ENCODE measurements around the gene ROPN1.
"Not testable (repeated sequence)": the region's sequence is repeated elsewhere in the genome, so short reads cannot be mapped to it uniquely, and the experiment has no call there.

The ROPN1 gene

DNA sequence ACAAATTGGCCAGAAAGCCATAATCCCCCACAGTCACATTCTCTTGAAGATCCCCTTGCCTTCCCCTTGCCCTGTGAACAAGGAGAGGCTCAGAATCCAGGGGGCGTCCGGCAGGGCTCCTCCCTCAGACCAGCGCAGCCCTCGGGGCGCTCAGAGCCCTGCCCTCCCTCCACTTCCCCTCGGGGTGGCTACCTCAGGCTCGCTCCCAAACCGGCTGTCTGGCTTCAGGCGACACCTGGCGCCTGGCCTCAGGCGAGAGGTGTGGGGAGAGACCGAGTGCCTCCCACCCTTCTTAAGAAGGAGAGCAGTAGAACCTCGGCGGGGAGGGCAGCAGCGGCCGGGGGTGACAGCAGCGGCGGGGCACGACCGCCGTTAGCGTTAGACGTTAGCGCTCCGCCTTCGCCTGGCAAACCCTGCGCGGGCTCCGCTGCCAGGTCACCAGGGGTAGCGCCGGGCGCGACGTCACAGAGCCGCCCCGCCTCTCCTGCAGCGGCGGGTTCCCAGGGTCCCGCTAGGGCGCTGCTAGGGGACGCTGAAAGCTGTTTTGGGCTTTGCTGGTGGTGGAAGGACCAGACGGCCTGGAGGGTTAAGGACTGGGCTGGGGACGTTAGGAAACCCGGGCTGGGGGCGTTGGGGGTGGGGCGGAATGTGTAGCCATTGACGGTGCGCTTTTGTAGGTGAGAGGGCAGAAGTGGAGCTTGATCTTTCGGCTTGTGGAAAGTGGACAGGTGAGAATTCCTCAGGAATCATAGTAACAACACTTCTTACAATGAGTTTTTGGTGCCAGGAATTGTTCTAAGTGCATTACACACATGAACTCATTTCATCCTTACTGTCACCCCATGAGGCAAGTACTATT, at the start of gene ROPN1:
TSS of gene ROPN1 (minus strand) at position 395 of the 859 bp plus-strand sequence. CDS start 11,643 bp downstream, outside the sequence.
- POLR2A ChIA-PET = interaction anchor here (0.6 kb wide), 1 partner anchor 595 kb away, joined by 3 read pairs; no protein-coding TSS in a partner anchor
- H3K4me3 ChIP-seq (ENCODE audit: low read depth, low read length); H3K27ac ChIP-seq (ENCODE audit: extremely low read depth, low read depth, low read length); H3K4me1 ChIP-seq (ENCODE audit: control insufficient read depth, insufficient read depth, low read length); H3K36me3 ChIP-seq (ENCODE audit: control insufficient read depth in 2 of 2, insufficient read depth in 1 of 2, low read length in 2 of 2); H3K9me3 ChIP-seq (ENCODE audit: control insufficient read depth, insufficient read depth, low read depth, low read length); CTCF ChIA-PET: not testable (repeated sequence)

DNA sequence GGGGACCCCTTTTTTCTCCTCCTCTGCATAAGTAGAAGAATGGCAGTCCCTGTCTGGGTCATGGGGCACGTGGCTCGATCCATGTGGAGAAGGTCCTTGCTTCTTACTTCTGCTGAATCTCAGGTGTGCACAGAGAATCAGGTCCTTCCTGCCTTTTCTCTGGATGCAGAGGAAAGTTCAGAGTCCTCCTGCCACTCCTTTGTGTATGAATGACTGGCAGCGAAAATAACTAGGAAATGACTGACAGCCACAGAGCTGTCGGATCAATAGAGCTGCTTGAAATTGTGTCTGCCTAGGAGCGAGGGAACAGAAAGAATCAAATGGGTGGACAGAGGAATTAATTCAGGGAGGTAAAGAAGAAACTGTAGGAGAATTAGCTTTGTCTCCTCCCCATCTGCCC, 49.6 kb upstream of the ROPN1 start:
- POLR2A ChIA-PET = no interaction called here
- no peaks in the 10 kb centered on the region for H3K36me3 ChIP-seq (ENCODE audit: control insufficient read depth in 2 of 2, insufficient read depth in 1 of 2, low read length in 2 of 2)
- no peak overlapping the region for H3K4me3 ChIP-seq (ENCODE audit: low read depth, low read length)
- CTCF ChIA-PET = no interaction called here
- no peaks in the 10 kb centered on the region for H3K4me1 ChIP-seq (ENCODE audit: control insufficient read depth, insufficient read depth, low read length)
- H3K9me3 ChIP-seq (ENCODE audit: control insufficient read depth, insufficient read depth, low read depth, low read length) = no peaks in the 10 kb centered on the region
- TF ChIP-seq, protein P1, sequence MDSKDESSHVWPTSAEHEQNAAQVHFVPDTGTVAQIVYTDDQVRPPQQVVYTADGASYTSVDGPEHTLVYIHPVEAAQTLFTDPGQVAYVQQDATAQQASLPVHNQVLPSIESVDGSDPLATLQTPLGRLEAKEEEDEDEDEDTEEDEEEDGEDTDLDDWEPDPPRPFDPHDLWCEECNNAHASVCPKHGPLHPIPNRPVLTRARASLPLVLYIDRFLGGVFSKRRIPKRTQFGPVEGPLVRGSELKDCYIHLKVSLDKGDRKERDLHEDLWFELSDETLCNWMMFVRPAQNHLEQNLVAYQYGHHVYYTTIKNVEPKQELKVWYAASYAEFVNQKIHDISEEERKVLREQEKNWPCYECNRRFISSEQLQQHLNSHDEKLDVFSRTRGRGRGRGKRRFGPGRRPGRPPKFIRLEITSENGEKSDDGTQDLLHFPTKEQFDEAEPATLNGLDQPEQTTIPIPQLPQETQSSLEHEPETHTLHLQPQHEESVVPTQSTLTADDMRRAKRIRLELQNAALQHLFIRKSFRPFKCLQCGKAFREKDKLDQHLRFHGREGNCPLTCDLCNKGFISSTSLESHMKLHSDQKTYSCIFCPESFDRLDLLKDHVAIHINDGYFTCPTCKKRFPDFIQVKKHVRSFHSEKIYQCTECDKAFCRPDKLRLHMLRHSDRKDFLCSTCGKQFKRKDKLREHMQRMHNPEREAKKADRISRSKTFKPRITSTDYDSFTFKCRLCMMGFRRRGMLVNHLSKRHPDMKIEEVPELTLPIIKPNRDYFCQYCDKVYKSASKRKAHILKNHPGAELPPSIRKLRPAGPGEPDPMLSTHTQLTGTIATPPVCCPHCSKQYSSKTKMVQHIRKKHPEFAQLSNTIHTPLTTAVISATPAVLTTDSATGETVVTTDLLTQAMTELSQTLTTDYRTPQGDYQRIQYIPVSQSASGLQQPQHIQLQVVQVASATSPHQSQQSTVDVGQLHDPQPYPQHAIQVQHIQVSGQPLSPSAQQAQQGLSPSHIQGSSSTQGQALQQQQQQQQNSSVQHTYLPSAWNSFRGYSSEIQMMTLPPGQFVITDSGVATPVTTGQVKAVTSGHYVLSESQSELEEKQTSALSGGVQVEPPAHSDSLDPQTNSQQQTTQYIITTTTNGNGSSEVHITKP (tag by site-specific recombination; IDR thresholded peaks at IDR 0.05) = no peak
- no peak for TF ChIP-seq ZNF16 (tag by site-specific recombination; IDR thresholded peaks at IDR 0.05; ENCODE audit: low read depth)
- TF ChIP-seq, protein P2, sequence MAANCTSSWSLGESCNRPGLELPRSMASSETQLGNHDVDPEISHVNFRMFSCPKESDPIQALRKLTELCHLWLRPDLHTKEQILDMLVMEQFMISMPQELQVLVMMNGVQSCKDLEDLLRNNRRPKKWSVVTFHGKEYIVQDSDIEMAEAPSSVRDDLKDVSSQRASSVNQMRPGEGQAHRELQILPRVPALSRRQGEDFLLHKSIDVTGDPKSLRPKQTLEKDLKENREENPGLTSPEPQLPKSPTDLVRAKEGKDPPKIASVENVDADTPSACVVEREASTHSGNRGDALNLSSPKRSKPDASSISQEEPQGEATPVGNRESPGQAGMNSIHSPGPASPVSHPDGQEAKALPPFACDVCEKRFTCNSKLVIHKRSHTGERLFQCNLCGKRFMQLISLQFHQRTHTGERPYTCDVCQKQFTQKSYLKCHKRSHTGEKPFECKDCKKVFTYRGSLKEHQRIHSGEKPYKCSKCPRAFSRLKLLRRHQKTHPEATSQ (tag by site-specific recombination; IDR thresholded peaks at IDR 0.05) = no peak
- no peak for TF ChIP-seq ZNF274 (IDR thresholded peaks at IDR 0.05; ENCODE audit: low read length)
- TF ChIP-seq ZNF274 (tag by site-specific recombination; IDR thresholded peaks at IDR 0.05; ENCODE audit: borderline replicate concordance) = no peak
- no peak overlapping the region for H3K27ac ChIP-seq (ENCODE audit: extremely low read depth, low read depth, low read length)

GRCh38 chr3:124037326-124037725, 45.4 kb upstream of the ROPN1 start:
- Histone ChIP-seq H3K36me3 (ENCODE audit: control insufficient read depth in 2 of 2, insufficient read depth in 1 of 2, low read length in 2 of 2) (no peaks in the 10 kb centered on the region), H3K27ac (ENCODE audit: extremely low read depth, low read depth, low read length) (no peak overlapping the region), H3K4me1 (ENCODE audit: control insufficient read depth, insufficient read depth, low read length) (no peaks in the 10 kb centered on the region), H3K4me3 (ENCODE audit: low read depth, low read length) (no peak overlapping the region), H3K9me3 (ENCODE audit: control insufficient read depth, insufficient read depth, low read depth, low read length) (no peaks in the 10 kb centered on the region)
- ChIA-PET CTCF (interaction anchor here (0.6 kb wide), 1 partner anchor 43 kb away, joined by 3 read pairs; no protein-coding TSS in a partner anchor), POLR2A (no interaction called here)
- TF ChIP-seq ZNF560 (tag by site-specific recombination; IDR thresholded peaks at IDR 0.05; ENCODE audit: borderline replicate concordance) (no peak), ZNF391 (tag by site-specific recombination; IDR thresholded peaks at IDR 0.05; ENCODE audit: borderline replicate concordance, low read depth) (no peak), ZNF513 (tag by site-specific recombination; IDR thresholded peaks at IDR 0.05) (no peak), ZNF133 (tag by site-specific recombination; IDR thresholded peaks at IDR 0.05) (no peak), ZNF521 (tag by site-specific recombination; IDR thresholded peaks at IDR 0.05) (no peak), KLF17 (tag by site-specific recombination; IDR thresholded peaks at IDR 0.05) (no peak), ZSCAN16 (tag by site-specific recombination; IDR thresholded peaks at IDR 0.05) (no peak)
